ENCODE results near the gene HSCB.
A peak's percentile ranks its signal among the peaks of the same experiment; 100 is the strongest.
"Not testable (repeated sequence)": the region's sequence is repeated elsewhere in the genome, so short reads cannot be mapped to it uniquely, and the experiment has no call there.

HSCB gene

DNA sequence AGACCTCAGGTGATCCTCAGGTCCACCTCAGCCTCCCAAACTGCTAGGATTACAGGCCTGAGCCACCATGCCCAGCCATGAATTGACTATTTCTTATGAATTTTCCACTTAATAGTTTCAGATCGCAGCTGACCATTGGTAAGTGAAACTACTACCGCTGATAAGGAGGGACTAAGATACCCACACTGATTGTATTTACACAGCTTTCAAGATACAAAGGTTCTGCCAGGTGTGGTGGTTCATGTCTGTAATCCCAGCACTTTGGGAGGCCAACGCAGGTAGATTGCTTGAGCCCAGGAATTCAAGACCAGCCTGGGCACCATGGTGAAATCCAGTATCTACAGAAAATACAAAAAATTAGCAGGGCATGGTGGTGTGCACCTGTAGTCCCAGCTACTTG lies 4.1 kb upstream of the HSCB start:
- FAIRE-seq (no peak), DNase-seq (ENCODE audit: insufficient read length, low spot score) (no peak)

GRCh38 chr22:28738876-28739275 lies 3.0 kb upstream of the HSCB start:
- DNase-seq (ENCODE audit: insufficient read length, low spot score); FAIRE-seq: not testable (repeated sequence)

DNA sequence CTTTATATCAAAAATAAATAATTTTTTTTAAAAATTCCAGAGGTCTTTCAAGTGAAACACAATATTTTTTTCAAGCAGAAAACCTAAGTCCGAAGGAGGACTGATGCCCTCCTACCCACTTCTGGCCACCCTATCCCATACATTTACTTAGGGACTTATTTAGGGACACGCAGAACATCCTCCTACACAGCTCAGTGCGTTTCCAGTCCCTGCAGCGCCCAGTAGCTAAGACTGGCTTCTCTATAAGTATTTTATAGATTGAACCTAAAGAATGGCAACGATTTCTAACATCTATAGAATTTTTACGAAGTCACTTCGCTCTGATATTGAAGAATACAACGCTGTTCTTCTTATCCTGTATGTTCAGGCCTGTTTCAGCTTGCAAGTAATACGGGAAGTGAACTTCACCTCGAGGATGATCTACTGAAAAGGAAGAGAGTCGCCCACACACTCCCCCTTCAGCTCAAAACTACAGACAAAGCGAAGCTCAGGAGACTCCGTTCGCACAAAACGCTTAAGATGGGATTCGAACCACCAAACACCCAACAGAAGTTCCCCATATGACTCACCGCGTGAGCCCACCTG lies 547 bp upstream of the HSCB start:
- no peak for DNase-seq (ENCODE audit: insufficient read length, low spot score)
- no peak for FAIRE-seq

DNA sequence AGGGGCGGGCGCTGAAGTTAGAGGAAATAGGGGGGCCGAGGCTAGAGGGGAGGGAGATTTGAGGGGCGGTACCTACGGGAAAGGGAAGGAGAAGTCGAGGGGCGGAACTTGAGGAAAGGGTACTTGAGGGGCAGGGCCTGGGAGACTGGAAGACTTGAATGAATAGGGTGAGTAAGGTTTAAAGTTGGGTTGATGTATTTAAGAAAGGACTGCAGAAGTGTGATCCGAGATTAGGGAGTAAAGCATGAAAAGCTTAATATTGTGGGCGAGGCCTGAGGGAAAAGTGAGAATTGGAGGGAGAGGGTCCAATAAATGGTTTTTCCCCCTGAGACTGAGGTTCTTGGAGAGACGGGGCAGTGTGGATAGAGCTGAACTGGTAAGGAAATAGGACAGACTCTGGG lies 723 bp downstream of the HSCB start:
- no peak for FAIRE-seq
- no peak for DNase-seq (ENCODE audit: insufficient read length, low spot score)

- DNase-seq (ENCODE audit: insufficient read length, low spot score) (no peak), FAIRE-seq (no peak)
Observed at GRCh38 chr22:28743852-28744251, 2.0 kb downstream of the HSCB start.

GRCh38 chr22:28750471-28750881 lies 8.6 kb downstream of the HSCB start:
- FAIRE-seq (no peak), DNase-seq (ENCODE audit: insufficient read length, low spot score) (no peak)

GRCh38 chr22:28754512-28754911 lies 12.7 kb downstream of the HSCB start:
- not testable (repeated sequence) for FAIRE-seq; DNase-seq (ENCODE audit: insufficient read length, low spot score)

DNA sequence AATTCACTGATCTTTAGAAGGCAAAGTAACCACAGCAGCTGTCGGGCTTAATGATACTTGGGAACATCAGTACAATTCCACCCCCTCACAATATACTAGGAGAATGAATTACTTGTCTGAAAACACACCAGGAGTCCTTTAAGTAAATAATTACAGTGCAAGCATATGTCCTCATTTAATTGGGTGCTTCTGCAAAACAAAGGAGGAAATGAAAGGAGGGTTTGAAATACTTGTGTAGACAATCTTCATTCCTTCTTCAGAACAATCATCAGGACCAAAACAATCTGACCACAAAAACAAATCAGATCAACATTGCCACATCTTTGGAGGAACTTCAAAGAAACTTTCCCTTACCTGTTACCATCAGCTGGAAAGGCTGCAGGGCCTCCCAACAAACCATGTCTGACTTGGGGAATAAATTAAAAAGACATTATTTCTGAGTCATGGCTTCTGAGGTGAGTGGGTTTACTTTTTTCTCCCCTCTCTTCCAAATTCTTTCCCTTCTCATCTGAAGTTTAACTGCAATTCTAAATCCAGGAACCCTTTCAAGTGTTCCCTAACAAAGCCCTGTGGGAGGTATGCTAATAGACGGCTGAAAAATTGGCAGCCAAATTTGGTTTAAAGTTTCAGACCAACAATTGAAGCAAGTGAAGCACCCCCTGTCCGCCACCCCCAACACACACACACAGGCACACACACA lies 18.2 kb downstream of the HSCB start:
- FAIRE-seq (peak; percentile 80), DNase-seq (ENCODE audit: insufficient read length, low spot score) (no peak)

DNA sequence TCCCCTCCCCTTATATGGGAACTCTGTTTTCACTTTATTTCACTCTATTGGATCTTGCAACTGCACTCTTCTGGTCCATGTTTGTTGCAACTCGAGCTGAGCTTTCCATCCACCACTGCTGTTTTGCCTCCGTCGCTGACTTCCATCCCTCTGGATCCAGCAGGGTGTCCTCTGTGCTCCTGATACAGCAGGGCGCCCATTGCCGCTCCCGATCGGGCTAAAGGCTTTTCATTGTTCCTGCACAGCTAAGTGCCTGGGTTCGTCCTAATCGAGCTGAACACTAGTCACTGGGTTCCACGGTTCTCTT lies 19.6 kb downstream of the HSCB start:
- no peak for DNase-seq (ENCODE audit: insufficient read length, low spot score)
- no peak for FAIRE-seq

DNA sequence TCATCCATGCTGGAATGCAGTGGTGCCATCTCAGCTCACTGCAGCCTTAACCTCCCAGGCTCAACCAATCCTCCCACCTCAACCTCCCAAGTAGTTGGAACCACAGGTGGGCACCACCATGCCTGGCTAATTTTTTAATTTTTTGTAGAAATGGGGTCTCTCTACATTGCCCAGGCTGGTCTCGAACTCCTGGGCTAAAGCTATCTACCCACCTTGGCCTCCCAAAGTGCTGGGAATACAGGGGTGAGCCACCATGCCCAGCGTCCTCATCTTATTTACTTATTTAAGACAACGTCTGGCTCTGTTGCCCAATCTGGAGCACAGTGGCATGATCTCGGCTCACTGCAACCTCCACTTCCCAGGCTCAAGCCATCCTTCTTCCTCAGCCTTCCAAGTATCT lies 20.2 kb downstream of the HSCB start:
- FAIRE-seq; DNase-seq (ENCODE audit: insufficient read length, low spot score): not testable (repeated sequence)

DNA sequence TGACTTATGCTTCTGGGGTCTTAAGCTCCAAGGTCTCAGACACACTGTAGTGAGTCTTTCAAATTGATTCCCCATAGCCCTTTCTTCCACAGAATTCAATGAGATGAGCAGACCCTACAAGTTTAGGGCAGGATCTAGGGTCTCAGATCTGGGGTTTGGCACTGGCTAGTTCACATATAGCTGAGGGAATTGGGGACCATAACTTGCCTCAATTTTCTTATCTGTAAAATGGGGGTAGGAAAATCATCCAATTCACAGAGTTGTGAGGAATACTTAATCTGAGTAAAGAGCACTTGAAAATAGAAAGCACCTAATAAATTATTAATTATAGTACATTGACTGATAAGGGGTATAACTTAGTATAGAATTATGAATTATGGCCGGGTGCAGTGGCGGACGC lies 24.8 kb downstream of the HSCB start:
- DNase-seq (ENCODE audit: insufficient read length, low spot score) = no peak

GRCh38 chr22:28768701-28769393 lies 27.0 kb downstream of the HSCB start:
- no peak for FAIRE-seq

More for the DNA sequence above, 24.8 kb downstream of the HSCB start:
- FAIRE-seq = no peak

GRCh38 chr22:28769394-28770085 lies 27.7 kb downstream of the HSCB start:
- FAIRE-seq (no peak), DNase-seq (ENCODE audit: insufficient read length, low spot score) (no peak)

More at GRCh38 chr22:28768701-28769393, 27.0 kb downstream of the HSCB start:
- DNase-seq (ENCODE audit: insufficient read length, low spot score) = no peak

DNA sequence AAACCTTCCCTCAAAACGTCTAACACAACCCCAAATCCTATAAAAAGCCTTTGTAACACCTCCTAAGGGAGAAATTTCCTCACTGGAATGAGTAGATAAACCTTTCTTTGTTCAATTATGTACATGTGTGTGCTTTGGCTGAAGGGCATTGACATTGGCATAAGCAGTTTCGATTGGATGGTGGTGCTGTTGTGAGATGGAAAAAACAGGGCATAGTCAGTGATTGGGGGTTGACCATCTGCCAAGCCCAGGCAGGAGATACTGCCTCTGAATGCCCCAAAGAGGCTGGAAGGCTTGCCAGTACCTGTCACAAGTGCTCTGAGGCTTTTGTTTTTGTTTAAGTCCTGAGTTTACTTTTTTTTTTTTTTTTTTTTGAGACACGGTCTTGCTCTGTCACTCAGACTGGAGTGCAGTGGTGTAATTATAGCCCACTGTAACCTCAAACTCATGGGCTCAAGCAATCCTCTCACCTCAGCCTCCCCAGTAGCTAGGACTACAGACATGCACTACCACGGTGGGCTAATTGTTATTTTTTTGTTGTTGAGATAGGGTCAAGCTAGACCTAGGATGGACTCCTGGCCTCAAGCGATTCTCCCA lies 29.5 kb downstream of the HSCB start:
- no peak for FAIRE-seq

DNA sequence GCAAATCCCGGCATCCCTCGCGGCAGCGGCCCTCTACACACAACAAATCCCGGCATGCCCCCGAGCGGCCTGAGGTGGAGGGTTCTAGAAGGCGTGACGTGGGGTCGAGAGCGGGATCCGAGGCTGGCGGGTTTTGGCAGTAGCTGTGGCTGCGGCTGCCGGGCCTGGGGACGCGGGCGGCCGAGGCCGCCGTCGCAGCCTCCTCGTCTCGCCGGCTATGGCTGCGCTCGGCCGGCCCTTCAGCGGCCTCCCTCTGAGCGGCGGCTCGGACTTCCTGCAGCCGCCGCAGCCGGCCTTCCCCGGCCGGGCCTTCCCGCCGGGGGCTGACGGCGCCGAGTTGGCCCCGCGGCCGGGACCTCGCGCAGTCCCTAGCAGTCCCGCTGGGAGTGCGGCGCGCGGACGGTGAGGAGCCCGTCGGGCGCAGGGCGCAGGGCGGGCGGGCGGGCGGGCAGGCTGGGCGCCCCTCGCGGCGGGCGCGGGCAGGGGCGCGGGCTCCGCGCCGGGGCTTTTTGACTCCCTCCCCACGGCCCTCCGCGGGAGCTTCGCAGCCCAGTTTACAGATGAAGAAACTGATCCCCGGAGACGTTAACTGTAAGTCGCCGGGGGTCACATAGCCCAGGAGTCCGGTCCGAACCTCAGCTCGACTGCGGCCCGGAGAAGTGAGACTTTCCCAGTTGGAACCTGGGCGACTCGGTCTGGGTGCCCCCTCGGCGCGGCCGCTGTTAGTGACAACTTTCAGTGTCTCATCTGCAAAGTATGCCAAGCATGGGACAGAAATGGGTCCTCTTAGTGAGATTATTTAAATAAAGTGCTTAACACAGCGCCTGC lies 31.0 kb downstream of the HSCB start, which contains the start of gene CCDC117:
Gene CCDC117 (plus strand): TSS at position 63 of the 828 bp plus-strand sequence. CDS start 155 bp downstream, at position 218.
- FAIRE-seq = peak; percentile 89
- DNase-seq (ENCODE audit: insufficient read length, low spot score) = peak; percentile 98

More for the DNA sequence above, 29.5 kb downstream of the HSCB start:
- DNase-seq (ENCODE audit: insufficient read length, low spot score) = no peak

GRCh38 chr22:28773461-28773867 lies 31.6 kb downstream of the HSCB start:
- FAIRE-seq (peak; percentile 88), DNase-seq (ENCODE audit: insufficient read length, low spot score) (peak; percentile 38)

GRCh38 chr22:28774378-28774777 lies 32.5 kb downstream of the HSCB start:
- DNase-seq (ENCODE audit: insufficient read length, low spot score) (no peak), FAIRE-seq (no peak)

DNA sequence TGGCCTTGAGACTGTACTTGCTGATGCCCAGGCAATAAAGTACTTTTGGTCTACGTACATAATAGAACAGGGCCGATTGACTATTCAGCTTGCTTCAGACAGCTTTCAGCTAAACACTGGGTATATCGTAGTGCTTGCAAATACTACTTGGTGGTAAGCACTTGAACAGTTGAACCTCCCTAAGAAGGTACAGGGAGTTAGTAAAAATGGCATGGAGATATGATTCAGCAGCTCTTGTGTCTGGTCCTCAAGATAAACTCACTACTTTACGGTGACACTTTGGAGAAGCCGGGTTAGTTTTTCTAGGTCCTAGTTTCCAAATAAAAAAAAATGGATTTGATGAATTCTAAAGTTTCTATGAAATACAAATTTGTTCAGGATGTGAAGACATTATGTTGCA lies 38.0 kb downstream of the HSCB start:
- DNase-seq (ENCODE audit: insufficient read length, low spot score) (no peak), FAIRE-seq (no peak)

DNA sequence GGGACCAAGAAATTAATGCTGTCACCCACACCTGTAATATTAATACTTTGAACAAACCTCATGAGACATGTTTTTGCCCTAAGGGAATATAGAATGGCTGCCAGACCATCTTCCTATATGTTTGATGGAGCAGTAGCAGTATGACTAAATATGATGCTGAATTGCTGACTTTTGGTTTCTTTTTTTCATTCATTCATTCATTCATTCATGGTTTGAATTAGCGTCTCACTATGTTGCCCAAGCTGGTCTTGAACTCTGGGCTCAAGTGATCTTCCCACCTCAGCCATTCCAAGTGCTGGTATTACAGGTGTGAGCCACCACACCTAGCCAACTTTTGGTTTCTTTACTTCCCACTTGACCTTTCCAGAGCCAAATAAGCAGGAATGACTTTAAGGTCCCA lies 38.5 kb downstream of the HSCB start:
- DNase-seq (ENCODE audit: insufficient read length, low spot score) (no peak), FAIRE-seq (no peak)

Data from GM19239 (cell line).